K562 (cell line): ENCODE data around the gene IP6K1. TPM values are rescaled to one million over a fixed set of nuclear protein-coding genes. Genes with fewer than 3 reads are reported as not detected.
A peak's percentile ranks its signal among the peaks of the same experiment; 100 is the strongest.

Source experiments
- ATAC-seq: fragments of 200-7000 bp; cut with Tn5 transposase; 3 replicates; pipeline ENCODE4 v1.9.1; 2020; ENCODE audit warnings: moderate library complexity
- BruUV-seq: library from RNA; stranded (reverse); fragments of 400-500 nt; replicated peaks from 2 replicates; lab custom pipeline; 2021; lab: Mats Ljungman, UMichigan
- CTCF ChIA-PET: fragments of 300-600 bp; formaldehyde crosslinking; extraction: SDS; loops from one replicate; lab custom pipeline; 2021; ENCODE audit warnings: low intra/inter-chr PET ratio; lab: Yijun Ruan, JAX
- POLR2A ChIA-PET: fragments of 300-600, 350-650 bp; sonication (Branson Sonifier 250); formaldehyde crosslinking; extraction: SDS; loops from one replicate; lab custom pipeline; 2021; ENCODE audit warnings: antibody characterized with exemption, inconsistent platforms; lab: Yijun Ruan, JAX
- DNase-seq, 4 experiments: peaks; one replicate each; pipeline versions ENCODE4 v3.0.0 to v3.0.0-alpha.2; 2011 to 2018; ENCODE audit warnings: low spot score in 3 of 4, mixed read lengths in 3 of 4; ENCODE audit errors: extremely low read depth in 1 of 4
- FAIRE-seq: peaks from 2 replicates; lab custom pipeline; 2011; peaks lifted over from hg19 to GRCh38; lab: Jason Lieb, UNC
- H2AFZ ChIP-seq: 2 replicates; pipeline ENCODE4 v1.6.0; 2011; ENCODE audit warnings: low read depth, low read length, control low read depth, inconsistent platforms
- H3K27ac ChIP-seq: fragments of 200-600 bp; 3 replicates; pipeline ENCODE4 v1.8.0; 2011; ENCODE audit warnings: low read depth, mild to moderate bottlenecking, control low read depth, inconsistent platforms, low read length, moderate library complexity, mixed read lengths; ENCODE audit errors: extremely low read depth
- H3K27me3 ChIP-seq, 2 experiments: fragments of 300-600 bp in 1 of 2; 2 replicates in 1 of 2; 3 replicates in 1 of 2; pipeline versions ENCODE4 v1.6.0 to v1.8.0; 2011; ENCODE audit warnings: inconsistent platforms in 2 of 2, low read length in 2 of 2, mild to moderate bottlenecking in 1 of 2, mixed read lengths in 1 of 2, moderate library complexity in 1 of 2; ENCODE audit not compliant: control insufficient read depth in 2 of 2, insufficient read depth in 2 of 2
- H3K36me3 ChIP-seq: fragments of 300-600 bp; 3 replicates; pipeline ENCODE4 v1.8.0; 2011; ENCODE audit warnings: mild to moderate bottlenecking, low read length, inconsistent platforms; ENCODE audit not compliant: control insufficient read depth, insufficient read depth
- H3K4me1 ChIP-seq, 2 experiments: fragments of 200-600 bp in 1 of 2; replicated peaks in 1 of 2; 2 replicates in 1 of 2; 3 replicates in 1 of 2; pipeline versions ENCODE4 v1.5.1 to v1.8.0; 2011; ENCODE audit warnings: inconsistent platforms in 2 of 2, low read length in 2 of 2, mild to moderate bottlenecking in 1 of 2, mixed read lengths in 1 of 2, moderate library complexity in 1 of 2; ENCODE audit not compliant: control insufficient read depth in 2 of 2, insufficient read depth in 2 of 2
- H3K4me2 ChIP-seq: 2 replicates; pipeline ENCODE4 v1.6.1; 2011; ENCODE audit warnings: low read length, control low read depth, inconsistent platforms, mixed read lengths; ENCODE audit not compliant: insufficient read depth
- H3K4me3 ChIP-seq: fragments of 200-600 bp; sonication (generic), shearing (Covaris generic); 2 replicates; pipeline ENCODE4 v1.5.1; 2016; ENCODE audit warnings: control low read depth, inconsistent platforms
- H3K79me2 ChIP-seq: fragments of 200-600 bp; 3 replicates; pipeline ENCODE4 v1.8.0; 2011; ENCODE audit warnings: low read length, inconsistent platforms; ENCODE audit not compliant: control insufficient read depth, insufficient read depth
- H3K9ac ChIP-seq, 2 experiments: 2 replicates each; pipeline versions ENCODE4 v1.6.0 to v1.6.1; 2011; ENCODE audit warnings: low read depth in 2 of 2, low read length in 2 of 2, control low read depth in 1 of 2, inconsistent platforms in 1 of 2, mild to moderate bottlenecking in 1 of 2, mixed read lengths in 1 of 2; ENCODE audit not compliant: insufficient read depth in 1 of 2
- H3K9me1 ChIP-seq: one replicate; pipeline ENCODE4 v1.6.0; 2011; ENCODE audit warnings: inconsistent platforms, mild to moderate bottlenecking, low read length, moderate library complexity; ENCODE audit not compliant: control insufficient read depth, insufficient read depth
- H3K9me3 ChIP-seq: replicated peaks from 2 replicates; pipeline ENCODE4 v1.5.1; 2011; ENCODE audit warnings: low read depth, low read length, inconsistent platforms; ENCODE audit not compliant: control insufficient read depth, insufficient read depth
- H4K20me1 ChIP-seq: replicated peaks from 2 replicates; pipeline ENCODE4 v1.6.1; 2011; ENCODE audit warnings: low read length, inconsistent platforms, mixed read lengths; ENCODE audit not compliant: control insufficient read depth, insufficient read depth
- CBFA2T2 ChIP-seq: fragments of 450-650 bp; conservative IDR thresholded peaks from 2 replicates; pipeline ENCODE4 v1.6.1; 2017; ENCODE audit warnings: mild to moderate bottlenecking
- CBFA2T3 ChIP-seq: fragments of 450-650 bp; IDR thresholded peaks from 2 replicates; pipeline ENCODE4 v1.6.1; 2017
- L3MBTL2 ChIP-seq: fragments of 450-650 bp; IDR thresholded peaks from 2 replicates; pipeline ENCODE4 v1.6.1; 2016; ENCODE audit warnings: mild to moderate bottlenecking, moderate library complexity
- LCOR ChIP-seq: sonication (generic); formaldehyde crosslinking; IDR thresholded peaks from 2 replicates; pipeline ENCODE4 v1.8.0; 2022; ENCODE audit warnings: mild to moderate bottlenecking, missing genetic modification reagents
- TARDBP ChIP-seq: fragments of 450-650 bp; IDR thresholded peaks from 2 replicates; pipeline ENCODE4 v1.6.1; 2016
- TCF3 ChIP-seq: sonication (generic); formaldehyde crosslinking; IDR thresholded peaks from 2 replicates; pipeline ENCODE4 v1.4.0; 2020; ENCODE audit warnings: mild to moderate bottlenecking, missing genetic modification reagents
- ZNF444 ChIP-seq: fragments of 250-450 bp; sonication (Bioruptor Pico); IDR thresholded peaks from 2 replicates; pipeline ENCODE4 v1.4.0; 2020; ENCODE audit warnings: mild to moderate bottlenecking, moderate library complexity
- WGBS: fragments of 100-300 bp; shearing (Covaris generic); methylation state at CpG from one replicate; pipeline ENCODE4 v1.1.6; 2016; ENCODE audit warnings: low coverage, mixed read lengths; ENCODE audit not compliant: insufficient coverage; ENCODE audit errors: missing lambda C conversion rate; 5-methylcytosine and 5-hydroxymethylcytosine counted together
- in situ Hi-C: fragments of 300-500 bp; cut with MboI; formaldehyde crosslinking; loops from 4 replicates; pipeline ENCODE4 v1.15.0; 2018; ENCODE audit warnings: inconsistent platforms, mixed read lengths
- intact Hi-C: fragments of 100-400 bp; cut with micrococcal nuclease; formaldehyde crosslinking; loops from 2 replicates; pipeline ENCODE4 v1.14.2; 2022
- polyA plus RNA-seq, 8 experiments: library from polyadenylated mRNA; depleted of rRNA in 4 of 8; stranded (reverse) in 5 of 8; unstranded in 3 of 8; fragments of >200 nt; fragmentation: Nextera tagmentation in 2 of 8; fragmentation: Illumina TruSeq in 1 of 8; extraction: Ambion mirVana in 2 of 8; extraction: Trizol in 1 of 8; gene quantifications; 2 replicates each; pipeline versions ENCODE4 v1.2.1 to v1.2.3, GENCODE V29; 2011 to 2014; ENCODE audit warnings: inconsistent platforms in 1 of 8, missing spikeins in 1 of 8
- total RNA-seq, 7 experiments: library from RNA; depleted of rRNA in 6 of 7; stranded (reverse); fragments of >200 nt in 6 of 7; fragmentation: Illumina TruSeq in 2 of 7; extraction: Trizol in 2 of 7; gene quantifications; 2 replicates each; pipeline versions ENCODE4 v1.2.1 to v1.2.3, GENCODE V29; 2011 to 2021; ENCODE audit warnings: low replicate concordance in 1 of 7

The IP6K1 gene
- total and polyA plus RNA-seq, 9 of the 15 experiments (the other 6 are each of a cell fraction or from before 2014, with no cell fraction given): 0.46 to 29.2 (median 13.1) TPM

DNA sequence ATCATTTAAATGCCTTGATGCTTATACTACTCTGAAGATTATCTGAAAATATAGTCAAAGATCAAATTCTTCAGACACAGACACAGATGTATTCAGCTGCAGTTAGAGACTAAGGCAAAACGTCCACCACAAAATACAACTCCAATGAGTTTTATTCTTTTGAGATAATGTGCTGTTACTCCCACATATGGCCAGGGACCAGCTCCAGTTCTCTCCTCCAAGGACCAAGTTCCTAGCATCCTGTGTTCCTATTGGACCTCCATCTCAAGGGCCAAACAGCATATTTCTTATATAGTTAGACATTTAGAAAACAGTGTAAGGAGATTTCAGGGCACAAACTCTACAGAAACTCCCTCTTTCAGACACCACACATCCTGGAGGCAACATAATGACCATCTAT, 27.1 kb downstream of the IP6K1 start (continued):
- TF ChIP-seq ZNF444: no peak

DNA sequence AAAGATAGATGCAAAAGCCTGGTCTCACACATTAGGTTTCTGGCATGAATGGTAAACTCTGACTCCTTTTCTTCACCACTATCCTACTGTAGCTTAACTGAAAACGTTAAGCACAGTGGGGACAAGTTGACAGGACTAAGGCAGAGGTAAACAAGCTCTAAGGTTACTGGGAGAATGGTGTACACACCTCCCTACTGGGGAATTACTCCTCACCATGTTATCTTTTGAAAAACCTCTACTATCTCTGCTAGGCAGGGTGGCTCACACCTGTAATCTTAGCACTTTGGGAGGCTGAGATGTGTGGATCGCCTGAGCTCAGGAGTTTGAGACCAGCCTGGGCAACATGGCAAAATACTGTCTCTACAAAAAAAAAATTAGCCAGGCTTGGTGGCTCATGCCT, 29.1 kb downstream of the IP6K1 start:
- FAIRE-seq: no peak
- no peaks in the 10 kb centered on the region for H3K9me1 ChIP-seq
- POLR2A ChIA-PET: interaction anchor here (1.2 to 2.7 kb wide), 5 partner anchors 9 to 29 kb away, joined by 3 to 12 read pairs (median 4); no protein-coding TSS in a partner anchor
- no peak overlapping the region for H3K27ac ChIP-seq
- in situ Hi-C loops (no loop called here), intact Hi-C loops (no loop called here)
- H3K4me3 ChIP-seq: no peak overlapping the region
- H3K36me3 ChIP-seq: 0 out of 3 replicates have a peak, but pooled peaks cover 7% of the 10 kb centered on the region
- no peaks in the 10 kb centered on the region for H3K27me3 ChIP-seq
- CTCF ChIA-PET: no interaction called here
- WGBS: 0% methylated on average over 1 of the region's 2 CpGs
- no peaks in the 10 kb centered on the region for H3K9me3 ChIP-seq
- no peak overlapping the region for H2AFZ ChIP-seq
- no TSS peak for BruUV-seq
- H3K79me2 ChIP-seq: peaks cover 72% of the 10 kb centered on the region
- DNase-seq: peak in 1 of 4 experiments; percentile 22
- H3K4me1 ChIP-seq: no peaks in the 10 kb centered on the region; a peak in 2 of 5 replicates
- no peak overlapping the region; the same call in 1 of the 2 replicates for H3K4me2 ChIP-seq
- ATAC-seq: peak; percentile 66
- TF ChIP-seq L3MBTL2 (no peak), CBFA2T3 (peak; percentile 61), TARDBP (no peak), CBFA2T2 (peak; percentile 36; the same call in 1 of the 2 replicates), TCF3 (CRISPR knock-in tag) (peak; percentile 16; the same call in 1 of the 2 replicates), LCOR (CRISPR knock-in tag) (no peak)
- H3K9ac ChIP-seq: no peak overlapping the region
- H4K20me1 ChIP-seq: peaks cover 13% of the 10 kb centered on the region; the same call in 1 of the 2 replicates
